Glutamatergic neuron (in vitro differentiated cells): Measurements from ENCODE around the gene COPA. TPM values are rescaled to one million over a fixed set of nuclear protein-coding genes. Genes with fewer than 3 reads are reported as not detected.

ENCODE experiments used
- DNase-seq: peaks from one replicate; pipeline ENCODE4 v3.0.0; 2022
- H3K27ac Mint-ChIP-seq: one replicate; pipeline ENCODE4 v1.8.0; 2020; ENCODE audit warnings: mild to moderate bottlenecking, mixed read lengths, inconsistent platforms; ENCODE audit not compliant: unreplicated experiment
- H3K27me3 Mint-ChIP-seq: one replicate; pipeline ENCODE4 v1.8.0; 2020; ENCODE audit warnings: mild to moderate bottlenecking, moderate library complexity, mixed read lengths, inconsistent platforms; ENCODE audit not compliant: unreplicated experiment
- H3K36me3 Mint-ChIP-seq: one replicate; pipeline ENCODE4 v1.8.0; 2020; ENCODE audit warnings: mild to moderate bottlenecking, mixed read lengths, inconsistent platforms; ENCODE audit not compliant: unreplicated experiment
- H3K4me1 Mint-ChIP-seq: one replicate; pipeline ENCODE4 v1.8.0; 2020; ENCODE audit warnings: mild to moderate bottlenecking, low read depth, mixed read lengths, inconsistent platforms; ENCODE audit not compliant: unreplicated experiment
- H3K4me3 Mint-ChIP-seq: one replicate; pipeline ENCODE4 v1.8.0; 2020; ENCODE audit warnings: mild to moderate bottlenecking, mixed read lengths, inconsistent platforms; ENCODE audit not compliant: unreplicated experiment
- H3K9me3 Mint-ChIP-seq: one replicate; pipeline ENCODE4 v1.8.0; 2020; ENCODE audit warnings: mild to moderate bottlenecking, moderate library complexity, mixed read lengths, inconsistent platforms; ENCODE audit not compliant: unreplicated experiment
- CTCF ChIP-seq: fragments of 200-600 bp; sonication (generic); IDR thresholded peaks from one replicate; pipeline ENCODE4 v1.5.0; 2021; ENCODE audit not compliant: partially characterized antibody, unreplicated experiment
- total RNA-seq: library from RNA; stranded (reverse); fragmentation: NEBNext Ultra II Directional; extraction: Animal tissue kit (Norgen Biotek cat#: 25700); gene quantifications from one replicate; pipeline ENCODE4 v1.2.1, GENCODE V29; 2021; ENCODE audit not compliant: unreplicated experiment

COPA gene
- total RNA-seq, 1 donor from 2014 or later = 263 TPM

GRCh38 chr1:160330119-160330518, 12.9 kb downstream of the COPA start:
- Mint-ChIP-seq H3K4me3 (peak overlapping the region; percentile 8), H3K36me3 (no peaks in the 10 kb centered on the region), H3K9me3 (no peaks in the 10 kb centered on the region), H3K27me3 (no peaks in the 10 kb centered on the region), H3K4me1 (peaks cover 13% of the 10 kb centered on the region), H3K27ac (no peak overlapping the region)
- TF ChIP-seq CTCF = no peak
- DNase-seq = no peak

DNA sequence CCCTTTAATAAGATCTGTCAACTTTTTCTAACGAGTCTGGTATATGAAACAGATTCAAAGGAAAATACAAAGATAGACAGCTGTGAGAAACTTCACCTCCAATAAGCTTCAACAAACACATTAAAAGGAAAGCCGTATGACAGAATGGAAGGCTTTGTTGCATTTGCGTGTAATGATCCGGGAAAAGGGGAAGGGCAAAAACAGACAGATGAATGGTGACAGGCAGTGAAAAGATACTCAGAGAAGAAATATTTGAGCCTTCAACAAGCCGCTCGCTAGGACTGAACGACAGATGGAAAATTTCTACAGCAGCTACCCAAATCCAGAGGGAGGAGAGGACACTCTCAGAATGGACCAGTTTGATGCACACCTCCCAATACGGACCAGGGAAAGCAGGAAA, 14.9 kb downstream of the COPA start:
- no peak for TF ChIP-seq CTCF
- Mint-ChIP-seq H3K27ac (peak overlapping the region; percentile 36), H3K4me1 (peaks cover 13% of the 10 kb centered on the region), H3K4me3 (peak overlapping the region; percentile 67), H3K9me3 (no peaks in the 10 kb centered on the region), H3K27me3 (no peaks in the 10 kb centered on the region), H3K36me3 (no peaks in the 10 kb centered on the region)
- DNase-seq = no peak

- H3K27me3 Mint-ChIP-seq = no peaks in the 10 kb centered on the region
These were observed 16.6 kb downstream of the COPA start for GRCh38 chr1:160326418-160326817.

GRCh38 chr1:160325252-160325651, 17.8 kb downstream of the COPA start:
- peak overlapping the region; percentile 1 for H3K27ac Mint-ChIP-seq
- no peak overlapping the region for H3K4me3 Mint-ChIP-seq
- no peaks in the 10 kb centered on the region for H3K36me3 Mint-ChIP-seq
- TF ChIP-seq CTCF = no peak
- no peaks in the 10 kb centered on the region for H3K9me3 Mint-ChIP-seq
- DNase-seq = no peak
- H3K4me1 Mint-ChIP-seq = peaks cover 11% of the 10 kb centered on the region
- H3K27me3 Mint-ChIP-seq = no peaks in the 10 kb centered on the region

More at GRCh38 chr1:160326418-160326817, 16.6 kb downstream of the COPA start:
- Mint-ChIP-seq H3K27ac (no peak overlapping the region), H3K4me1 (peaks cover 13% of the 10 kb centered on the region), H3K4me3 (no peak overlapping the region), H3K9me3 (no peaks in the 10 kb centered on the region), H3K36me3 (no peaks in the 10 kb centered on the region)
- DNase-seq = no peak
- TF ChIP-seq CTCF = no peak

DNA sequence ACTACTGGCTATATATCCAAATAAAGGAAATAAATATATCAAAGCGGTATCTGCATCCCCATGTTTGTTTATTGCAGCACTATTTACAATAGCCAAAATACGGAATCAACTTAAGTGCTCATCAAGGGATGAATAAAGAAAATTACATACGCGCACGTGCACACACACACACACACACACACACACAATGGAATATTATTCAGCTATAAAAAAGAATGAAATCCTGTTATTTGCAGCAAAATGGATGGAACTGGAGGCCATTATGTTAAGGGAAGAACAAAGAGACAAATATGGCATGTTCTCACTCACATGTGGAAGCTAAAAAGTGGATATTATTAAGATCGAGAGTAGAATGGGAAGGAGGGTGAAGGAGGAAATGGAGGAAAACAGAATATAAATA, 20.2 kb downstream of the COPA start:
- no peak for TF ChIP-seq CTCF
- no peak overlapping the region for H3K27ac Mint-ChIP-seq
- DNase-seq = no peak
- H3K4me3 Mint-ChIP-seq = no peak overlapping the region
- no peaks in the 10 kb centered on the region for H3K9me3 Mint-ChIP-seq
- H3K4me1 Mint-ChIP-seq = no peaks in the 10 kb centered on the region
- no peaks in the 10 kb centered on the region for H3K27me3 Mint-ChIP-seq
- no peaks in the 10 kb centered on the region for H3K36me3 Mint-ChIP-seq
